BLaER1 treated with 17β-estradiol and CSF1 and Interleukin-3, amounts not matched to agents 10 nM and 100 nM (cell line): ENCODE data around the gene ERC1.
A peak's percentile ranks its signal among the peaks of the same experiment; 100 is the strongest.

Experiments
- H3K27ac ChIP-seq, 11 experiments: shearing (Covaris generic); formaldehyde crosslinking; 2 replicates each; pipeline ENCODE4 v1.8.1; 2022
- H3K27me3 ChIP-seq, 11 experiments: shearing (Covaris generic); formaldehyde crosslinking; 2 replicates each; pipeline ENCODE4 v1.8.1; 2022
- H3K36me3 ChIP-seq, 11 experiments: shearing (Covaris generic); formaldehyde crosslinking; 2 replicates each; pipeline ENCODE4 v1.8.1; 2022
- H3K4me1 ChIP-seq, 10 experiments: shearing (Covaris generic); formaldehyde crosslinking; 2 replicates each; pipeline ENCODE4 v1.8.1; 2022
- H3K4me2 ChIP-seq, 11 experiments: shearing (Covaris generic); formaldehyde crosslinking; 2 replicates each; pipeline ENCODE4 v1.8.1; 2022
- H3K4me3 ChIP-seq, 10 experiments: shearing (Covaris generic); formaldehyde crosslinking; 2 replicates each; pipeline ENCODE4 v1.8.1; 2022
- H3K9ac ChIP-seq, 11 experiments: shearing (Covaris generic); formaldehyde crosslinking; 2 replicates each; pipeline ENCODE4 v1.8.1; 2022
- H3K9me3 ChIP-seq, 11 experiments: shearing (Covaris generic); formaldehyde crosslinking; replicated peaks in 1 of 11; 2 replicates each; pipeline ENCODE4 v1.8.1; 2022
- H4K20me1 ChIP-seq, 11 experiments: shearing (Covaris generic); formaldehyde crosslinking; 2 replicates each; pipeline ENCODE4 v1.8.1; 2022
- Cebpa-rat ChIP-seq, 11 experiments: shearing (Covaris generic); IDR thresholded peaks; 2 replicates each; pipeline ENCODE4 v1.8.1; 2022

Gene ERC1

GRCh38 chr12:1001507-1001906 lies 10.5 kb downstream of the ERC1 start:
- H3K9ac ChIP-seq = no peak overlapping the region
- TF ChIP-seq Cebpa-rat (IDR thresholded peaks at IDR 0.05) = no peak
- H3K9me3 ChIP-seq = no peaks in the 10 kb centered on the region
- H3K27me3 ChIP-seq = no peaks in the 10 kb centered on the region
- peaks cover 3 to 69% (median 39%) of the 10 kb centered on the region in 11 experiments; a peak in 15 of 22 replicates for H4K20me1 ChIP-seq
- H3K27ac ChIP-seq = no peak overlapping the region
- H3K36me3 ChIP-seq = peaks cover 14 to 41% (median 21%) of the 10 kb centered on the region in 11 experiments; a peak in 21 of 22 replicates
- H3K4me1 ChIP-seq = peaks cover 5 to 20% (median 11%) of the 10 kb centered on the region in 10 experiments; a peak in 16 of 20 replicates
- no peak overlapping the region for H3K4me2 ChIP-seq
- H3K4me3 ChIP-seq = no peak overlapping the region

GRCh38 chr12:1003600-1004271 lies 12.7 kb downstream of the ERC1 start:
- no peak for TF ChIP-seq Cebpa-rat (IDR thresholded peaks at IDR 0.05)
- Histone ChIP-seq H3K36me3 (peaks cover 14 to 49% (median 22%) of the 10 kb centered on the region in 11 experiments; a peak in 21 of 22 replicates), H3K9ac (no peak overlapping the region), H3K27me3 (no peaks in the 10 kb centered on the region), H3K4me2 (no peak overlapping the region), H4K20me1 (peaks cover 0 to 60% (median 21%) of the 10 kb centered on the region in 11 experiments; a peak in 14 of 22 replicates), H3K27ac (no peak overlapping the region), H3K4me3 (no peak overlapping the region), H3K4me1 (peaks cover 0 to 8% (median 0%) of the 10 kb centered on the region in 10 experiments; a peak in 2 of 20 replicates), H3K9me3 (no peaks in the 10 kb centered on the region)

DNA sequence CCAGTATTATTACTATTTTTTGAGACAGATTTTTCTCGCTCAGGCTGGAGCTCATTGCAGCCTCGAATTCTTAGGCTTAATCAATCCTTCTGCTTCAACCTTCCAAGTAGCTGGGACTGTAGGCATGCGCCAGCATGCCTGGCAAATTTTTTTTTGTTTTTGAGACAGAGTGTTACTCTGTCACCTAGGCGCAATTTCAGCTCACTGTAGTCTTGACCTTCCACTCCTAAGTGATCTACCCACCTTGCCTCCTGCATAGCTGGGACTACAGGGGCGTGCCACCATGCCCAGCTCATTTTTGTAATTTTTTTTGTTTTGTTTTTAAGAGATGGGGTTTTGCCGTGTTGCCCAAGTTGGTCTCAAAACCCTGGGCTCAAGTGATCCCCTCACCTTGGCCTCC lies 15.2 kb downstream of the ERC1 start:
- Histone ChIP-seq H3K36me3 (peaks cover 2 to 34% (median 15%) of the 10 kb centered on the region in 11 experiments; a peak in 21 of 22 replicates), H4K20me1 (peaks cover 0 to 44% (median 18%) of the 10 kb centered on the region in 11 experiments; a peak in 14 of 22 replicates), H3K27me3 (no peaks in the 10 kb centered on the region), H3K4me3 (no peak overlapping the region), H3K4me2 (no peak overlapping the region), H3K9ac (no peak overlapping the region), H3K4me1 (0 out of 20 replicates have a peak, but pooled peaks cover 0 to 8% (median 0%) of the 10 kb centered on the region in 10 experiments), H3K27ac (no peak overlapping the region), H3K9me3 (no peaks in the 10 kb centered on the region)
- TF ChIP-seq Cebpa-rat (IDR thresholded peaks at IDR 0.05) = no peak

GRCh38 chr12:1007276-1007675 lies 16.3 kb downstream of the ERC1 start:
- H3K4me1 ChIP-seq = 0 out of 20 replicates have a peak, but pooled peaks cover 0 to 8% (median 0%) of the 10 kb centered on the region in 10 experiments
- peaks cover 0 to 46% (median 18%) of the 10 kb centered on the region in 11 experiments; a peak in 14 of 22 replicates for H4K20me1 ChIP-seq
- H3K27me3 ChIP-seq = no peaks in the 10 kb centered on the region
- no peak overlapping the region for H3K4me3 ChIP-seq
- no peak overlapping the region for H3K27ac ChIP-seq
- TF ChIP-seq Cebpa-rat (IDR thresholded peaks at IDR 0.05) = no peak
- H3K9me3 ChIP-seq = no peaks in the 10 kb centered on the region
- no peak overlapping the region for H3K9ac ChIP-seq
- no peak overlapping the region for H3K4me2 ChIP-seq
- peaks cover 0 to 30% (median 7%) of the 10 kb centered on the region in 11 experiments; a peak in 13 of 22 replicates for H3K36me3 ChIP-seq

DNA sequence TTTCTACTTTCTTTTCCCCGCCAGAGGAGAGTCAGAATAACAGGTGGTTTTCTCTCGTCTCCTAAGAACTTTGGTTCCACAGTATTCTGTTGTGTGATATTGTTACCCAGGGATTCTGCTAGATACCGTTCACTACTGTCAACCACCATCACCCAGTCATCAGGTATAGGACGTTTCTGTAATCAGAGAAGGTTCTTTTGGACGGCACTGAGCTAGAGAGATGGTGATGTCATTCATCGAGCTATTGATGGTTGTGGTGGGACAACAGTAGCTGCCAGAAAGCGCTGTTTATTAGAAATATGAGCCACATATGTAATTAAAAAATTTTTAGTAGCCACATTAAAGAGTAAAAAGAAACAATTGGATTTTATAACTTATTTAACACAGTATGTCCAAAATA lies 17.0 kb downstream of the ERC1 start:
- H3K27ac ChIP-seq = no peak overlapping the region
- no peak overlapping the region for H3K4me3 ChIP-seq
- no peak for TF ChIP-seq Cebpa-rat (IDR thresholded peaks at IDR 0.05)
- no peaks in the 10 kb centered on the region for H3K27me3 ChIP-seq
- H3K9me3 ChIP-seq = no peaks in the 10 kb centered on the region
- 0 out of 20 replicates have a peak, but pooled peaks cover 0 to 8% (median 0%) of the 10 kb centered on the region in 10 experiments for H3K4me1 ChIP-seq
- no peak overlapping the region for H3K9ac ChIP-seq
- peaks cover 0 to 45% (median 18%) of the 10 kb centered on the region in 11 experiments; a peak in 14 of 22 replicates for H4K20me1 ChIP-seq
- peaks cover 0 to 34% (median 5%) of the 10 kb centered on the region in 11 experiments; a peak in 11 of 22 replicates for H3K36me3 ChIP-seq
- no peak overlapping the region for H3K4me2 ChIP-seq

GRCh38 chr12:1011091-1011490 lies 20.1 kb downstream of the ERC1 start:
- Histone ChIP-seq H3K36me3 (peaks cover 0 to 30% (median 7%) of the 10 kb centered on the region in 11 experiments; a peak in 9 of 22 replicates), H3K9ac (no peak overlapping the region), H3K27ac (no peak overlapping the region), H3K4me1 (peaks cover 0 to 8% (median 0%) of the 10 kb centered on the region in 10 experiments; a peak in 1 of 20 replicates), H3K27me3 (no peaks in the 10 kb centered on the region), H3K4me2 (no peak overlapping the region), H3K4me3 (no peak overlapping the region), H3K9me3 (no peaks in the 10 kb centered on the region), H4K20me1 (peaks cover 0 to 53% (median 12%) of the 10 kb centered on the region in 11 experiments; a peak in 13 of 22 replicates)
- no peak for TF ChIP-seq Cebpa-rat (IDR thresholded peaks at IDR 0.05)

DNA sequence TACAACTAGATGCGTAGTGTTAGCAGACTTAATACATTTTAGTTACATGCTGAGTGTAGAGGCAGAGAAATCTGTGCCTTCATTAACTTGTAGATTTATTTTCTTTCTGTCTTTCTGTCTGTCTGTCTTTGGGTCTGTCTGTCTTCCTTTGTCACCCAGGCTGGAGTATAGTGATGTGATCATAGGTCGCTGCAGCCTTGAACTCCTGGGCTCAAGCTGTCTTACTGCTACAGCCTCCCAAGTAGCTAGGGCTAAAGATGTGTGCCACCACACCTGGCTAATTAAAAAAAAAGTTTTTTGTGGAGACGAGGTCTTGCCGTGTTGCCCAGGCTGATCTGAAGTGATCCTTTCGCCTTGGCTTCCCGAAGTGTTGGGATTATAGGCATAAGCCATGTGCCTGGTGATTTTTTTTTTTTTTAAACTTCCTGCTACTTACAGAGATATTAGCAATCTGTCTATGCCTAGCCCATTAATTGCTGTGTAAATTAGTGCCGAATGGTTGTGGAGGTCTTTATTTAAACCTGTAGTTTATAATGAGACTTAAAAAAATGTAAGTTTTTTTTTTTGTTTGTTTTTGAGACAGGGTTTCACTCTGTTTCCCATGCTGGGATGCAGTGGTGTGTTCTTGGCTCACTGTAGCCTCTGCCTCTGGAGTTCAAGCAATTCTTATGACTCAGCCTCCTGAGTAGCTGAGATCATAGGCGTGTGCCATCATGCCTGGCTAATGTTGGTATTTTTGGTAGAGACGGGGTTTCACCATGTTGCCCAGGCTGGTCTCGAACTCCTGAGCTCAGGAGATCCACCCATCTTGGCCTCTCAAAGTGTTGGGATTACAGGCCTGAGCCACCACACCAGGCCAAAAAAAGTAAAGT lies 22.8 kb downstream of the ERC1 start:
- Histone ChIP-seq H3K27ac (no peak overlapping the region), H3K4me3 (no peak overlapping the region), H4K20me1 (peaks cover 0 to 55% (median 13%) of the 10 kb centered on the region in 11 experiments; a peak in 12 of 22 replicates), H3K27me3 (no peaks in the 10 kb centered on the region), H3K9me3 (no peaks in the 10 kb centered on the region), H3K36me3 (peaks cover 0 to 30% (median 4%) of the 10 kb centered on the region in 11 experiments; a peak in 7 of 22 replicates), H3K4me2 (no peak overlapping the region), H3K9ac (0 out of 22 replicates have a peak overlapping the region, but pooled peaks of 1 of the 11 experiments have one; percentile 10), H3K4me1 (peaks cover 0 to 8% (median 0%) of the 10 kb centered on the region in 10 experiments; a peak in 1 of 20 replicates)
- TF ChIP-seq Cebpa-rat (IDR thresholded peaks at IDR 0.05) = no peak

DNA sequence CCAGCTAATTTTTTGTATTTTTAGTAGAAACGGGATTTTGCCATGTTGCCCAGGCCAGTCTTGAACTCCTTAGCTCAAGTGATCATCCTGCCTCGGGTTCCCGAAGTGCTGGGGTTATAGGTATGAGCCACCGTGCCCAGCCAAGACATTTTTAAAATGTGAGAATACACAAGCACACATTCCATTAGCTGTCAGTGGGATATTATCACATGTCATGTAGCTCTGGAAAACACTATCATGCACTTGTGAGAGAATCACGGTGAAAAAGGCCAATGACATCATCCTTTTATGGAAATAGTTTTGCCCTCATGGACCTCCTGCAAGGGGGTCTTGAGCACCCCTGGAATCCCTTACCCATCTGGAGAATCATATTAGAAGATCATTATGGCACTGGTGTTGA lies 28.3 kb downstream of the ERC1 start:
- peaks cover 0 to 33% (median under 1%) of the 10 kb centered on the region in 11 experiments; a peak in 9 of 22 replicates for H4K20me1 ChIP-seq
- no peak overlapping the region for H3K4me2 ChIP-seq
- H3K4me3 ChIP-seq = no peak overlapping the region
- H3K27ac ChIP-seq = no peak overlapping the region
- no peaks in the 10 kb centered on the region for H3K27me3 ChIP-seq
- H3K9me3 ChIP-seq = peaks cover 0 to 40% (median 24%) of the 10 kb centered on the region in 11 experiments; a peak in 18 of 22 replicates
- TF ChIP-seq Cebpa-rat (IDR thresholded peaks at IDR 0.05) = no peak
- peaks cover 0 to 9% (median 0%) of the 10 kb centered on the region in 10 experiments; a peak in 3 of 20 replicates for H3K4me1 ChIP-seq
- H3K36me3 ChIP-seq = peaks cover 30 to 68% (median 40%) of the 10 kb centered on the region in 11 experiments; a peak in 21 of 22 replicates
- no peak overlapping the region for H3K9ac ChIP-seq
